Inflammatory macrophage (primary cell): Measurements from ENCODE around the gene SLC25A18.
A peak's percentile ranks its signal among the peaks of the same experiment; 100 is the strongest.
"Not testable (repeated sequence)": the region's sequence is repeated elsewhere in the genome, so short reads cannot be mapped to it uniquely, and the experiment has no call there.

Experiments used
- DNase-seq, 2 donors: peaks; one replicate each; pipeline ENCODE4 v3.0.0-alpha.2; 2020 to 2022

The SLC25A18 gene

DNA sequence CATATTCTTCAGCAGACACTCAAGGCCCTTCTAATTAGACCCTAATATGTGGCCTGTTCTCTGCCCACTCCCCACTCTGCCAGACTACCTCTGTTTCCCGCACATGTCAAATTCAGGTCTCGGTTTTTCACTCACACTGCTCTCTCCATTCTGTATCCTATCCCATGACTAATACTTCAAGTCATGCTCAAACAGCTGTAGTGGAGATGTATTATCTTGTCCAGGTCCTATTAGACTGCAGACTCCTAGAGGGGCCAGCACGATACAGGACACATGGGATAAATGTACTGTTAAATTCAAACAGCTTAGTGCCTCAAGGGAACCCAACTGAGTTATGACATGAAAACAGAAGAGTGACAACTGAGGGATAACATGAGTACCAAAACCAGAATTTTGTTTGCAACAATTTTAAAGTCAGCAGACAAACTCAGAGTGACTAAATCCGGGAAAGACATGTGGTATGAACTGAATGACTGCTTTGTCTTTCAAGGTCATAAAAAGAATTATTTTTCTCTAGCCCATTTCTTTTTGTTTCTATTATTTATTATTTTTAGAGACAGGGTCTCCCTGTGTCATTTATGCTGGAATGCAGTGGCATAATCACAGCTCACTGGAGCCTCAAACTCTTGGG lies 44.7 kb downstream of the SLC25A18 start:
- DNase-seq: no peak

DNA sequence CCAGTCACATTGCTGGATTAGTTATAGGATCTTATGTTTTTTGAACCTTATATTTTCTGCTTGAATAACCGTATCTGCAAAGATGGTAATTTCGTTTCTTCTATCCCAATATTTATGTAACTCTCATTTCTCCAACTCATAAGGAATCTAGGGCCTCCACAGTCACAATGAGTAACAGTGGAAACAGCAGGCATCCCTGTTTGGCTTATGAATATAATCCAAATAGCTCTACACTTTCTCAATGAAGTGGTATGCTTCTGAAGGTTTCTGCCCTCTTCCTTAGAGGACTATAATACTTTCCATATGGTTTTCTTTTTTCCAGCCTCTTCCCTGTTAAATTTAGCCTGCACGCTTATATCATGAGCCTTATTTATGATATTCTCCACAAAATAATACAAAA lies 48.8 kb downstream of the SLC25A18 start:
- DNase-seq: no peak

DNA sequence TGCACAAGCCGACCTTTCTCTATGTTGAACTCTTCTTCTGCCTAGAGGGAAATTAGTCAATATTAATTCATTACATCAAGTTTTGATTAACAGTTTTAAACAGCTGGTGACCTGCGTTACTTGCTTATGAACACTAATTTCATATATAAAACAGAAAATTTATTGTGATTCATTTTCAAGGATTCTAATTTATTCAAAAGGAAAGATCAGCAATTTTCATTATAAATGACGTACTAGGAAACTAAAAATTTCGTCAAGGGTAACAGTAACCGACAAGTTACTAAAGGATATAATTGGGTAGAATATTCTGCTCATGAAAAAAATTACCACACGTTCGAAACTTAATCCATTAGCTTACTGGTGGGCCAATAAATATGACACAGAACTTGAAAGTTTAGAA lies 50.0 kb downstream of the SLC25A18 start:
- DNase-seq: no peak

DNA sequence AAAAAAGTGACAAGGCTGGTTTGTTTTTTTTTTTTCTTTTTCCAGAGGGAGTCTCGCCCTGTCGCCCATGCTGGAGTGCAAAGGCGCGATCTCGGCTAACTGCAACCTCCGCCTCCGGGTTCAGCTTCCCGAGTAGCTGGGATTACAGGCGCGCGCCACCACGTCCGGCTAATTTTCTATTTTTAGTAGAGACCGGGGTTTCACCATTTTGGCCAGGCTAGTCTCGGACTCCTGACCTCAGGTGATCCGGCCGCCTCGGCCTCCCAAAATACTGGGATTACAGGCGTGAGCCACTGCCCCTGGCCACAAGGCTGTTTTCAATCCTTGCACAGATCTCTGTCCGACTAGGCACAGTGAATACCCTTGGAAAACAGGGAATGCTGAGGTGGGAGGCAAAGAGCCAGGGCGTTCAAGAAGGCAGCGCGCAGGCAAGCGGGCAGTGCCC lies 64.7 kb downstream of the SLC25A18 start:
- peak; percentile 23 to 45 for DNase-seq

- DNase-seq: peak; percentile 99
These were observed 65.3 kb downstream of the SLC25A18 start, which contains the start of gene ATP6V1E1 for GRCh38 chr22:17628406-17629172. ATP6V1E1 (minus strand) TSS chr22:17628749; CDS start chr22:17628635, 114 bp downstream.

GRCh38 chr22:17629173-17629489 lies 65.8 kb downstream of the SLC25A18 start:
- peak in 1 of 2 donors; percentile 25 for DNase-seq

GRCh38 chr22:17629641-17630040 lies 66.3 kb downstream of the SLC25A18 start:
- peak; percentile 37 to 71 for DNase-seq

- DNase-seq: no peak
These were observed 67.8 kb downstream of the SLC25A18 start for GRCh38 chr22:17631076-17631565.

GRCh38 chr22:17633217-17633997 lies 70.1 kb downstream of the SLC25A18 start:
- no peak for DNase-seq

DNA sequence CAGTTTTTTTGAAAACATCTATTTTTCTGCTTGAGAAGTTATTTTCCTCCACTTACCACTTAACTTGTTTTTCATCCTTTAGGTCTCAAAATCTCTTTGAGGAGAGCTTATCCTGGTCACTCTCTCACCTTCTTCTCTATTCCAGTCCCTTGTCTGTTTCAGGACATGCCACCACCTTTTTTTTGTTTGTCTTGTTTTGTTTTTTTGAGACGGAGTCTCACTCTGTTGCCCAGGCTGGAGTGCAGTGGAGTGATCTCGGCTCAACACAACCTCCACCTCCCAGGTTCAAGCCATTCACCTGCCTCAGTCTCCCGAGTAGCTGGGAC lies 70.7 kb downstream of the SLC25A18 start:
- no peak for DNase-seq

- DNase-seq: peak in 1 of 2 donors; percentile 71
These were observed 71.4 kb downstream of the SLC25A18 start for GRCh38 chr22:17634696-17635095.

DNA sequence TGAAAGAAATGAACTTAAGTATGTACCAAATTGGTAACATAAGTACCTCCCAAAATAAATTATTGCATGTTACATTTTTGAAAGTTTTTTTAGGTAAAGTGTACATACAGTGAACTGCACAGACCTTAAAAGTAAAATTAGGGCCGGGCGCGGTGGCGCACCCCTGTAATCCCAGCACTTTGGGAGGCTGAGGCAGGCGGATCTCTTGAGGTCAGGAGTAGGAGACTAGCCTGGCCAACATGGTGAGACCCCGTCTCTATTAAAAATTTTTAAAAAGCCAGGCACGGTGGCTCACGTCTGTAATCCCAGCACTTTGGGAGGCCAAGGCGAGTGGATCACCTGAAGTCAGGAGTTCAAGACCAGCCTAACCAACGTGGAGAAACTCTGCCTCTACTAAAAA lies 73.6 kb downstream of the SLC25A18 start:
- DNase-seq: not testable (repeated sequence)

DNA sequence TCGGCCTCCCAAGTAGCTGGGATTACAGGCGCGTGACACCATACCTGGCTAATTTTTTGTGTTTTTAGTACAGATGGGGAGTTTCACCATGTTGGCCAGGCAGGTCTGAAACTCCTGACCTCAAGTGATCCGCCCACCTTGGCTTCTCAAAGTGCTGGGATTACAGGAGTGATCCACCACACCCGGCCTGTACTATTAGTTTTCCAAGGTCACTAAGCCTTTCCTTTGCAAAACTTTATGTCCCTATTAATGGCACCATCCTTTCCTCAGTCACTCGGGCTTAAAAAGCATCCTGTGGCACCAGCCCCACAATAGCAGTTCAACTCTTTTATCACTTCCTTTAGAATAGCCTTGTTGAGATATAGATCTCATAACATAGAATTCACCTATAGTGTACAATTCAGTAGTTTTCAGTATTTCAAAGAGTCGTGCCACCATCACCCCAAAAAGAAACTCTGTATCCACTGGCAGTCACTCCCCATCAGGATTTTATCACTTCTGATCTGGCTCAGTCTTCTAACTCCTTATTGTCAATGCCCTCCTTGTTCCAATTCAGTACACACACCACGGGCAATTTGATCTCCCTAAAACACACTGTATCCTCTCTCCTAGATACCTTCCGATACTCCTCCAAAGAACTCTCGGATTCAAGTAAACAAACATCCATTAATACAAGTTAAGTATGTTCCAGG lies 74.3 kb downstream of the SLC25A18 start:
- DNase-seq: no peak

DNA sequence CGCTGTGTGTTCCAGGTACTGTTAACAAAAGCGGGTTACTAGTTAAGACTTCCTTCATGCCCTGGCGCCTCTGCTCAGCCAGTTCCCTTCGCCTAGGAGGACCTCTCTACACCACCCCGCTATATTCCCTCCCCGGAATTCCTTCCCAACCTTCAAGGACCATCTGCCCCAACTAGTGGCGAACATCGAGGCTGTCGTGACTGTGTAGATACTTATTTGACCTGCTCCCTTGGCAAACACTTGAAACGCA lies 74.8 kb downstream of the SLC25A18 start:
- DNase-seq: no peak

GRCh38 chr22:17638432-17639246 lies 75.3 kb downstream of the SLC25A18 start, which contains the start of gene BCL2L13:
BCL2L13 (plus strand) TSS chr22:17638757; CDS start chr22:17655712, 16,955 bp downstream.
- peak; percentile 90 to 93 for DNase-seq

- DNase-seq: peak; percentile 36 to 37
These were observed 76.0 kb downstream of the SLC25A18 start for GRCh38 chr22:17639247-17639741.
